Middle frontal gyrus (tissue), 1 donor: ENCODE data around the gene IQUB.
"Not testable (repeated sequence)": the region's sequence is repeated elsewhere in the genome, so short reads cannot be mapped to it uniquely, and the experiment has no call there.

Source experiments
- DNase-seq: peaks from one replicate; pipeline ENCODE4 v3.0.0-alpha.2; 2015; ENCODE audit warnings: low spot score; ENCODE audit errors: extremely low spot score

IQUB gene

DNA sequence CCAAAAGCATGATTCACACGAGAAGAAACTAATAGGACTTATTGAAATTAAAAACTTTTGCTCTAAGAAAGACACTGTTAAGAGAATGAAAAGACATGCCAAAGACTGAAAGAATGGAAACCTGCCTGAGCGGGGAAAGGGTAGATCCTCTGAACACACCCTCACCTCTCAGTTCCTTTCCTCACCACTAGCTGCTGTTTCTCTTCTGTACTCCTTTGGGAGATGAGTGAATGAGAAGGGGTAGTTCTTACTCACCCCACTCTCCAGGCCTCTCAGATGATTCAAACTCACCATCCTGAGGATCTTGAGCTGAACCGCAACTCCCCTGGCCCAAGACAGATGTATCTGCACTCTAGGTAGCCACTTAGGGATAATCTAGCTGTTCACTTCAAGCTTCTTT is 41.9 kb downstream of the IQUB start:
- DNase-seq, result no peak

DNA sequence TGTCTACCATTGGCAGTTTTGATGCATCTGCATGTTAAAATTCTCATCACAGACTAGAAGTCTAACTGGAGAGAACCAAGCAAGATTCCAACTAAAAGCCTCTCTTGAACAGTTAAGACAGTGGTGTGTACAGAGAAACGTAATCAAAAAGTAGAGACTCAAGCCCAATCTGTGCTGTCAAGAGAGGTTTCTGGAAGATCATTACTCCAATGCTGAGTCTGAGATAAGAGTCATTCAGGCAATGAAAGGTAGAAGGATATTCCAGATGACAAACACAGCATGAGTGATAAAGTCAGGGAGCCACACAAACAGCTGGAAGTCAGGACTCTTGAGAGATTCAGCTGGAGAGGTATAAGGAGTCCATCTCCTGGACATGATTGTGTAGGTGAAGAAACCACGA is 48.7 kb downstream of the IQUB start:
- DNase-seq, result no peak

DNA sequence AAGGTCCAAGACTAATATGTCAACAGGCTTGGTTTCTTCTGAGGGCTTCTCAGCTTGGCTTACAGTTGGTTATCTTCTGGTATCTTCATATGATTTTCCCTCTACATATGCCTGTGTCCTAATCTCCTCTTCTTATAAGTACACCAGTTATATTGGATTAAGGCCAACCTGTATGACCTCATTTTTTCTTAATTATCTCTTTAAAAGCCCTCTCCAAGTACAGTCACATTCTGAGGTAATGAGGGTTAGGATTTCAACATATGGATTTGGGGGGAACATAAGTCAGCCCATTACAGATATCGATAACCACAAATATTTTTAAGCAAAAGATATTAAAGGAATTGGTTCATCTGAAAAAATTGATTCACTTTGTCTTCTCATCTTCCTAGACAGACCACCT is 49.2 kb downstream of the IQUB start:
- DNase-seq, result no peak

DNA sequence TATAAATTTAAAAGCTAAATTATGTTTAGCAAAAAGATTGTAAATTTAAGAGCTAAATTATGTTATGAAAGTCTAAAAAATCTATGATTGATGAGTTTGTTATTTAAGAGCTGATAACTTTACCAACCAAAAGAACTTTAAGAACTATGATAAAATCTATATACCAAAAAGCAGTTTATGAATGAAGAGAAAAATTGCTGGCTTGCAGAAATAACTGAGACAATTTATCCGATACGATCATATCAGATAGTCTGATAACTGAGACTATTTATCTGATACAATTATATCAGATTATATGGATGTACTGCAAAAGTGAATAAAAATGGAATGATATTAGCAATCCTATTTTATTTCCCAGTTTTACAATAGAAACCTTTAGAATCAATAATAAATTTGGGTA is 50.2 kb downstream of the IQUB start:
- no peak for DNase-seq

DNA sequence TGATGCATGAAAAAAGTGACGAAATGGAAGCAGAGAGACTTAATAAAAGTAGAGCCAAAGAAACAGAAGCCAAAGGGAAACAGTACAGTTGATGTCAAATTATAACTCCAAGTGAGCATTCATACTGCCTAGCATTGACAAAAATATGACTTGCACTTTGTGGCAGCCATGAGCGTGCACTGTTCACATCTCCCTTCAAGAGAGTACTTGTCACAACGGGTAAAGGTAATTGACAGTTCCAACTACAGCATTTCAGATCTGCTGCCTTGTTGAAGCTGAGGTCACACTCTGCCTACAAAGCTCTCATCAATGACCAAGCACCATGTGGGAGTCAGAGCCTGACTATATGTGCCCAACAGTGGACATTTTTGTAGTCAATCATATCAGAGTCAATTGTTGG is 54.3 kb downstream of the IQUB start:
- no peak for DNase-seq

DNA sequence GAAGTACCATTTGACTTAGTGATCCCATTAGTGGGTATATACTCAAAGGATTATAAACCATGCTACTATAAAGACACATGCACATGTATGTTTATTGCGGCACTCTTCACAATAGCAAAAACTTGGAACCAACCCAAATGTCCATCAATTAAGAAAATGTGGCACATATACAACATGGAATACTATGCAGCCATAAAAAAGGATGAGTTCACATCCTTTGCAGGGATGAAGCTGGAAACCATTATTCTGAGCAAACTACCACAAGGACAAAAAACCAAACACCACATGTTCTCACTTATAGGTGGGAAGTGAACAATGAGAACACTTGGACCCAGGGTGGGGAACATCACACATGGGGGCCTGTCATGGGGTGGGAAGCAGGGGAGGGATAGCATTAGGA is 56.3 kb downstream of the IQUB start:
- not testable (repeated sequence) for DNase-seq

DNA sequence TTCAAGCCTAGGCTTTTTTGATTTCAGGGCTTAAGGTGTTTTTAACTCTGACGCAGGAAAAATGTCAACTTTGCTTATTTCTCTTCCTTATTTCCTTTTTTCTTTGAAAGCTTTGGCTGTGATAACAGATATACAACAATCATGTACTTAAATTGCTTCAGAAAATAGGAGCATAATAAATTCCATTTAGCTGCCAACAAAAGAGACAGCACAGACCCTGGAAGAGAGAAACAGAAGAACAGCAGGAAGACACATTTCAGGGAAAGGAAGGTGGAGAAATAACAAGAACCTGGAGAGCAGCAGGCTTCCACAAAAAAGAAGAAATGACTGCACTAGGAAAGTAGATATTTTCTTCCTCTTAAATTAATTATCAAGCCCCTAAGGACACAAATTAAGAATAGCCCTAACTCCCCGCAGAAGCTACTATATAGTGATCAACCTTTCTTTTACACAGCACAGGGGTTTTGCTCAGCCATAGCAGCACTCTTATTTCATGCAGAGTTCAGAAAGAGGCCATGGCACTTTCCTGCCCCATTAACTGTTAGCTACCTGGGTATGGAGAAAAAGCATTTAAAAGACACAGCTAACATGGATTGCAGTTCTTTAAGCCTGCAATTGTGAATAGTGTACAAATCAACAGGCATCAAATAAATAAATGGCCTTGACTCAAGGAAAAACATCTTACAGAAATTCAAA is 61.5 kb downstream of the IQUB start:
- no peak for DNase-seq

DNA sequence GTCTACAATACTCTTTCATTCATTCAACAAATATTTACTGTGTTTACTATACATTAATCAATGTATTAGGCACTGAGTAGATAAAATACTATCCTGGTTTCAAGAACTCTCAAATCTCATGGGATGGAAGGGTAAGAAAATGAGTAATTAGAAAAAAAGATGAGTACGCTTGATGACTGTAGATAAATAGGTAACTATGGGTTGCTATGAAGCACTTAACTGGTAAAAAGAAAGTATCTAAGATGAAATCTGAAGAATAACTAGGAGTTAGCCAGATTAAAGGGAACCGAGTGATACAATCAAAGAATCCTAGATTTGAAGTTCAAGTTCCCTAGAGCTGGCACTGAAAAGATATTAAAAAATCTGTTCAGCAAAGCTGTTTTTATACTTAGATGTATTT is 62.1 kb downstream of the IQUB start:
- DNase-seq, result no peak

DNA sequence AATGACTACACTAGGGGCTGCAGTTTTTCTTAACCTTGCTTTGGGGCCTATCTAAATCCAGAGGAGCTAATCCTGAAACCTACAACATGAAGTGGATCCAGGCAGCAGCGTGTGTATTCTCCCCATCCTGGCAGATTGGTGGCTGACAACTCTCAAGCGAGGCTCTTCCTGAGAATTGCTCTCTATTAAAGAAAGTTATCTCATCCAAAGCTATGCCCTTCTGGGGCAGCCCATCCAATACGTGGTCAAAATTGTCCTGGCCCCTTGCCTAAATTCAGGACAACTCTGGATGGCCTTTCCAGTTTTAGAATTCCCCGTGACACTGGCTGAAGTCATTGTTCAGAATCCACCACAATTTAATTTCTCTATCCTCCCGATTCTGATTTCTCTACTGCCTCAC is 66.1 kb downstream of the IQUB start:
- DNase-seq, result no peak

DNA sequence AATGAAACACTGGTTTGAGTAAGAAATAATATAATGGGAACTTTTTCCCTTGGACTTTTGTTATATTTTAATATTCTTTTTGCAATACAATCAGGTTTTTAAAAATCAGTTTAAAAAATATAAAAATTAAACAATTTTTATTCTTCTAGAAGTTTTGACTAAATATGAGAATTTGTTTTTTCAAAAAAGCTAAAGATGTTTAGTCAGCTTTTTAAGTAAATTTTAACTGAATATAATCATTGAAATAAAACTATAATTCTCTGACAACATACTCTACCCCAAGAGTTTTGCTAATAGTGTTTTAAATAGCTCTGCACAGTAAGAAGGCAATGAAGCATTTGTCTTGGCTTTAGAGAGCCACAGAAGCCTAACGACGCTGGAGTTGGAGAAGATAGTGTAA is 70.5 kb downstream of the IQUB start:
- DNase-seq, result no peak

DNA sequence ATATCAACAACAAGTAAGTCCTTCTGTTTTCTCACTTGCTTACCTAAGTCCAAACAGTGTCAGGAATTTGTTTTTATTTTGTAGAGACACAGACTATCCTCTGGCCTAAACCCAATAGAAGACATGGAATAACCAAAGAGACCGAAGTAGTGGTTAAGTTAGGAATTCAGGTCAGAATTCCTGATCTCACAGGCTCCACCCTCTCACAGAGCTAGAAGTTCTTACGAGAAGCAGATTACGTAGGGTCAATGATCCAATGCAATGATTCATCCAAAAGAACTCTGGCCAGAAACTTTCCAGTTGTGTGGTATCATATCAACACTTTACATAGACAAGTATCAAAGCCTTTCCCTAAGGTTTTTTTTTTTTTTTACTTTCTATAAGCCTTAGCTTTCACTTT is 73.8 kb downstream of the IQUB start:
- no peak for DNase-seq

DNA sequence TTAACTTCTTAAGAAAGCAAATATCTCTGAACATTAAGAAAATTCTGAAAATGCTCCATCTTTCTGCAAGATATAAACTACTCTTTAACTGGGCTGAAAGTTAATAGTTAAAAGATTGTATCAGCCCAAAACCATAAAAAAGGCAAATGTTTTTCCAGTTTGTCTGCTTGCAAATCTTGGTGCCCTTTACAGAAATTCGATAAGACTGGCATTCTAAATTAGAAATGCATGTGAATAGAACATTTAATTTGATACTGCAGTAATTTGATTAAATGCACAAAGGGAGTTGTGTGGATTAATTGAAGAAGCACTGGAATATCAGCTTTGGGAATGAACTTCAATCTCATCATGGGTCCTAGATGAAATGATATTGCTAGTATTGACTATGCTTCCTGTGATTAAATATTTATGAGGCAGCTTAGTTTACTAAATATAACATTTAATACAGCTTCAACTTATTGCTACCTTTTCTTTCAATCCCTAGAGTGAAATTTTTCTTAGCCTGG is 78.4 kb downstream of the IQUB start:
- DNase-seq, result no peak

DNA sequence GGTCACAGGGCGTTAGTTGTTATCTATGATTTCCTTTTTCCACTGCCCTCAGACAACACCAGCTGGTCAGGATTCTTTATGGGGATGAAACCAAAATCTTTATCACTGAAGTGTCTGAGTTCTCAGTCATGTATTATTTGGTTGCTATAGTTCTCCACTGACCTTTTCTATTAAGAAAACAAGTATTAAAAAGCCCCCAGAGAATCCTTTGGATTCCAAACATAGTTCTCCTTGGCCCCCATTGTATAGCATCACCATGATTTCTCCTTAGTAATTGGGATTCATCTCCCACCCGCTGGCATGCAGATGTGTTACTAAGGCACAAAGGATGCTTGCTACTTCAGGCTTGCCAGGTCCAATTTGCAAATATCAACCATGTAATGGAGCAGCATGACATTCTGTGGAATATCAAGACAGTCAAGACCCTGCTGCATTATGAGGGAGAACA is 94.3 kb downstream of the IQUB start:
- DNase-seq, result no peak

DNA sequence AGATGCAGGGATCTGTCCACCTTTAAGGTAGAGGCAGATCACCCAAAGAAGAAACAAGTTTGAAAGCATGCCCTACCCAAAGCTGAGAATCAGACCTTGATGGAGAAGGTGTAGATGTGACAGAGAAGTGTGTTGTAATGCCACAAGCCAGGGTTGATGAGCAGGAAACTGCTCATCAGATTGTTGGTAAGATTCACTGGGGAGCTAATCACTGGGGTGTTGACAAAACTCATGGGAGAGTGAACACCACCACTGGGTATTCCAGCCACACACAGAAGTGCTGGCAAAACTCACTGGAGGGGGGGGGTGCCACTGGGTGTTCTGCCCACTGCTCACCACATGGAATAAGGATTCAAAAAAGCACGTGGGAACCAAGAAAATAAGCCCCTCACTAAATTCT is 95.2 kb downstream of the IQUB start:
- DNase-seq, result no peak

DNA sequence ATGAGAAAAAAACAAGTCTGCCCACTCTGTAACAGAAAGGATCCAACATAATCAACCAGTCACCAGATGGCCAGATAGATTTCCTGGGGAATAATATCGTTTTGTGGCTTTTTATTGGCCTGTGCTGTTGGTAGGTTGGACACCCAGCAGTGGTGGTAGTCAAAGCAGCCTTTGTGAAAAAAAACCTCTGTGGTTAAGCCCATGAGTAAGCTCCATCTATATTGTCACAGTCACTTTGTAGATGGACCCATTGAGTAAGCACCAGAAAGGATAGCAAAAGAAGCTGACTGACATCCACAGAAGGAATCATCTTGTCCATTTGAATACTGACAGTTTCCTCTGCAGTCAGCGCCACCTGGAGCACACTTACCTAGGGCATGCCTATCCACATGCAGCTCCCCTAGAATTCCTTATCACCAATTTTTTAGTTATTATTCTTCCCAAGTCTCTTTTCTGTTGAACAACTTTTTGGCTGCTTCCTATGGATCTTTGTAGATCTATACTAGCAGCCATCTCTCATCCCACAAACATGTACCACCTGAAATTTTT is 96.9 kb downstream of the IQUB start:
- DNase-seq, result no peak

DNA sequence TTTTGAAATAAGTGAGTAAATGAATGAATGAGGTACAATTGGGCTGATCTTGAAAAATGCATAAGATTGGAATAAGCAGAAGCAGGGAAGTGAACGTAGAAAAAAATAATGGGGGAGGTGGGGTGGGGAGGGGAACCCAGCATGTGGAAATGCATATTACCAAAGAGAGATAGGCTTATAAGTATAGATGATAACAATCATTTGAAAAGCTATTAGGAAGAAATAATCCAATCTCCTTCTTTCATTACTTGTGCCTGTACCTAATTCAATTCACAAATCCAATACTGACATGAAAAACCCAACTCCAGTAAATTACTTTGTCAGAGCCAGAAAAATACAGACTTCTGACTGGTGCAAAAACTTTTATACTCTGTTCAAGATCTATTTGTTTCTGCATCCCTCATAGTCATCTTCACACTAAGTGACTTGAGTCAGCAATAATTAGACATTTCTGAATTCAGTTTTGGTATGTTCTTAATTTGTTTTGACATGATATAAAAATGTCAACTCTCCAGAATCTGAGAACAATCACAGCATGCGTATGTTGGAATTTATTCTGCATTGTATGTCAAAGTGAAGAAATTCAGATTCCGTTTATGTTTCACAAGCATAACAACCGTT is 99.2 kb downstream of the IQUB start:
- DNase-seq, result no peak

DNA sequence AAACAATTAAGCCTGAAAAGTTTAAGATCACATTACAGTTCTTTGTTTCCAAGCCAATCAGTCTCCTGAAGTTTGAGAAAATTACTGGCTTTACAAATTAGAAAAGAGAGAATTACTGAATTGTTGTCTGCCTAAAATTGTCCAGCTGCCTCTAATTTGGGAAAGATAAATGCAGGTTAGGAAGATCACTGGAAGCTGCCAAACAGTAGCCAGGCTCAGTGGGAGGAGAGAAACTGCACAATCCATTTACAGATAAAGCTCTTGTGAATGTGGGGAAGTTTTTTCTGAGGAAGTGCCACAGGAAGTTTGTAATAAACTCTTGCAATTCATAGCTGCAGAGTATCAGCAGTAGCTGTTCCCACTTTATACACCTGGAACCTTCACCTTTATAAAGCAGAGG is 100.7 kb downstream of the IQUB start:
- no peak for DNase-seq

DNA sequence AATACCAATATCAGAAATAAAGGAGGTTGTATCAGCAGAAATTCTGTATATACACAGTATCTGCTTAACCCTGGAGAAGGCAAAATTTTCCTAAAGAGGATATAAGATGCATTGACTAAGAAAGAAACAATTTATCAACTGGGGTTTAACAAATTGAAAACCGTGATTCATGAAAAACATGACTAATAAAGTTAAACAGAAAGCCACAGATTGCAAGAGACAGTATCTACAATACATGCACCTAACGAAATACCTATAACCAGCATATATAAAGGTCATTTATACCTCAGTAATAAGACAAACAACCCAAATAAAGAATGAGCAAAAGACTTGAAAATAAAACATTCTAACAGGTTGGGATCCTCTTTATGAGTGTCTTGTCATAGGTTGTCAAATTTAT is 101.8 kb downstream of the IQUB start:
- no peak for DNase-seq

DNA sequence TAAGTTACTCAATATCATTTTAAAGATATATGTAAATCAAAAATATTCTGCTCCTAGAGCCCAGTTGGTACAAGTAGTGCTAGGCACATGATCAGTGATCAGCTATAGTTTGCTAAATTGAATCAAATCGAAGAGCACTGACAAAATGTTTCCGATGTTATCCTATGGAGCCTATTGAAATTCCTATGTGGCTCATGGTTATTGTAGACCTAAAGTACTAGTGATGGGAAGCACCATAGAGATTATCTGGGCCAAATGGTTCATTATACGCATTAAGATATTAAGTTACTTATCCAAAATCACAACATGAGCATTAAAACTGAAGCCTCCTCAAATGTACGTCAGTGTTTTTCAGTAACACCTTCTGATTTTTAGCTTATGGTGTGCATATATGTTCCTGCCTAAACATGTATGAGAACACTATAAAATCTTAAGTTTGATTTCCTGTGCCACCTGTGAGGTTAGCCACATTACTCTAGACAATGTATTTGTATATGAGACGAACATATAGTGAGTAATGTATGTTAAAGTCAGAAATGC is 103.2 kb downstream of the IQUB start:
- no peak for DNase-seq

DNA sequence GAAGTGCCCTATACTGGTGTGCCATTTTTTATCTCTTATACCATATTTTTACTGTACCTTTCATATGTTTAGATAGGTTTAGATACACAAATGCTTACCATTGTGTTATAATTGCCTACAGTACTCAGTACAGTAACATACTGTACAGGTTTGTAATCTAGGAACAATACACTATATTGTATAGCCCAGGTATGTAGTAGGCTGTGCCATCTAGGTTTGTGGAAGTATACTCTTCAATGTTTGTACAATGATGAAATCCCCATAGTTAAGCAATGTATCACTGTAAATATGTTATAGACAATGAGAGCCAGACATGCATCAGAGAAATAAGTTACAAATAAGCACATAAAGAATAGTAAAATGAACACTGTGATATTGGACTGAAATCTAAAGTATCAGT is 109.1 kb downstream of the IQUB start:
- no peak for DNase-seq

DNA sequence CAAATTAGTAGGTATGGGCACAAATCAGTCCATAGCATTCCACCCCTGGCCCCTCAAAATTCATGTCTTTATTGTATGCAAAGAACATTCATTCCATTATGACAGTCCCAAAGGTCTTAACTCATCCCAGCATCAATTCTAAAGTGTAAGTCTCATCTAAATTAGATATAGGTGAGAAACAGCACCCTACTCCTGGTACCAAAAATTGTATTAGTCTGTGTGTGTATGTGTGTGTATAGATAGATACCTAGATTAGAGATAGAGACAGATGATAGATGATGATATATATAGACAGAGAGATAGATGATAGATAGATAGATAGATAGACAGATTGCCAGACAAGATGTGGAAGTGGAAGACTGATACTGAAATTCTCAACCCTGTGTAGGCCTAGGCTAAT is 109.9 kb downstream of the IQUB start:
- no peak for DNase-seq

DNA sequence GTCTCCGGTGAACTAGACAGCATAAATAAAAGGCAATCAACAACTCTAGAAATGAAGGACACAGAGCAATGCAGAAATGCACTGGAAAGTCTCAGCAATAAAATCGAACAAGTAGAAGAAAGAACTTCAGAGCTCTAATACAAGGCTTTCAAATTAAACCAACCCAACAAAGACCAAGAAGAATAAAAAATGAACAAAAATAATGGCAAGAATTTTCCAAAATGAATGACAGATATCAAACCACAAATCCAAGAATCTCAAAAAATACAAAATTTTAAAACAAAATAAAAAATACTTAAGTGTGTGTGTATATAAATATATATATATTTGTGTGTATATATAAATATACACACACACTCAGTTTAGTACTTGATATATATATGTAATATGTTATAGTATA is 110.8 kb downstream of the IQUB start:
- no peak for DNase-seq

DNA sequence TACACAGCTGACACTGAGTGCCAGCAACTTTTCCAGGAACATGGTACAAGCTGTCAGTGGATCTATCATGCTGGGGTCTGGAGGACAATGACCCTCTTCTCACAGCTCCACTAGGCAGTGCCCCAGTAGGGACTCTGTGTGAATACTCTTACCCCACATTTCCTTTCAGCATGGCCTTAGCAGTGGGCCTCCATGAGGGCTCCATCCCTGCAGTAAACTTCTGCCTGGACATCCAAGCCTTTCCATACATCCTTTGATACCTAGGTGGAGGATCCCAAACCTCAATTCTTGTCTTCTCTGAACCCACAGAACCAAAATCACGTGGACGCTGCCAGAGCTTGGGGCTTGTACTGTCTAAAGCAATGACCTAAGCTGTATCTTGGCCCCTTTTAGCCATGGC is 116.8 kb downstream of the IQUB start:
- no peak for DNase-seq
